Fibroblast of lung (primary cell): ENCODE data around the gene SLC22A23. TPM values are rescaled to one million over a fixed set of nuclear protein-coding genes. Genes with fewer than 3 reads are reported as not detected.

Source experiments
- DNase-seq, 2 donors: peaks; one replicate each; pipeline versions ENCODE4 v3.0.0 to v3.0.0-alpha.2; 2010; ENCODE audit warnings: low read depth in 2 of 2
- H2AFZ ChIP-seq: 2 replicates; pipeline ENCODE4 v1.5.1; 2012; ENCODE audit warnings: low read length, control low read depth, inconsistent platforms
- H3K27ac ChIP-seq: 2 replicates; pipeline ENCODE4 v1.5.1; 2011; ENCODE audit warnings: low read length, control low read depth; ENCODE audit not compliant: insufficient read depth
- H3K27me3 ChIP-seq: 2 replicates; pipeline ENCODE4 v1.5.1; 2011; ENCODE audit warnings: mild to moderate bottlenecking, low read length; ENCODE audit not compliant: control insufficient read depth, insufficient read depth
- H3K36me3 ChIP-seq: 2 replicates; pipeline ENCODE4 v1.5.1; 2011; ENCODE audit warnings: low read length; ENCODE audit not compliant: control insufficient read depth, insufficient read depth
- H3K4me1 ChIP-seq: 2 replicates; pipeline ENCODE4 v1.5.1; 2011; ENCODE audit warnings: low read length; ENCODE audit not compliant: control insufficient read depth, insufficient read depth; ENCODE audit errors: extremely low read depth
- H3K4me2 ChIP-seq: 2 replicates; pipeline ENCODE4 v1.5.1; 2011; ENCODE audit warnings: low read length, control low read depth; ENCODE audit not compliant: insufficient read depth; ENCODE audit errors: extremely low read depth
- H3K4me3 ChIP-seq, 4 experiments: fragments of 200-600 bp in 1 of 4; sonication (generic) in 1 of 4; replicated peaks in 1 of 4; 2 replicates each; pipeline ENCODE4 v1.5.1; 2011 to 2016; ENCODE audit warnings: low read length in 4 of 4, low read depth in 3 of 4, mild to moderate bottlenecking in 3 of 4, control low read depth in 2 of 4, inconsistent platforms in 1 of 4, mixed read lengths in 1 of 4; ENCODE audit not compliant: insufficient read depth in 1 of 4; ENCODE audit errors: control extremely low read depth in 1 of 4
- H3K79me2 ChIP-seq: 2 replicates; pipeline ENCODE4 v1.5.1; 2012; ENCODE audit warnings: mild to moderate bottlenecking, low read length, inconsistent platforms; ENCODE audit not compliant: control insufficient read depth, insufficient read depth
- H3K9ac ChIP-seq: 2 replicates; pipeline ENCODE4 v1.5.1; 2011; ENCODE audit warnings: mild to moderate bottlenecking, low read length, control low read depth; ENCODE audit not compliant: insufficient read depth
- H3K9me3 ChIP-seq: 2 replicates; pipeline ENCODE4 v1.5.1; 2012; ENCODE audit warnings: low read depth, low read length; ENCODE audit not compliant: control insufficient read depth, insufficient read depth
- H4K20me1 ChIP-seq: 2 replicates; pipeline ENCODE4 v1.5.1; 2011; ENCODE audit warnings: low read length; ENCODE audit not compliant: control insufficient read depth, insufficient read depth; ENCODE audit errors: extremely low read depth
- EZH2 ChIP-seq: IDR thresholded peaks from 2 replicates; pipeline ENCODE4 v1.5.1; 2012; ENCODE audit warnings: low read length, control low read depth, mild to moderate bottlenecking; ENCODE audit errors: missing control alignments
- polyA plus RNA-seq, 2 donors: library from polyadenylated mRNA; depleted of rRNA in 1 of 2; stranded (reverse) in 1 of 2; unstranded in 1 of 2; fragments of >200 nt; gene quantifications; 2 replicates each; pipeline ENCODE4 v1.2.1, GENCODE V29; 2011 to 2012; ENCODE audit warnings: missing spikeins in 1 of 2
- total RNA-seq: library from RNA; depleted of rRNA; stranded (reverse); fragments of >200 nt; gene quantifications from 2 replicates; pipeline ENCODE4 v1.2.1, GENCODE V29; 2014
- TF ChIP-seq, protein P1 (sequence below), 2 donors: IDR thresholded peaks in 1 of 2; conservative IDR thresholded peaks in 1 of 2; 1 replicate in 1 of 2; 2 replicates in 1 of 2; pipeline ENCODE4 v1.5.1; 2011 to 2012; ENCODE audit warnings: low read length in 2 of 2, control low read depth in 1 of 2, inconsistent platforms in 1 of 2, low read depth in 1 of 2, mild to moderate bottlenecking in 1 of 2

The SLC22A23 gene
- total and polyA plus RNA-seq, 2 donors (not counting 1 experiment from before 2014, with no cell fraction given) = 0.37 to 3.0 TPM

DNA sequence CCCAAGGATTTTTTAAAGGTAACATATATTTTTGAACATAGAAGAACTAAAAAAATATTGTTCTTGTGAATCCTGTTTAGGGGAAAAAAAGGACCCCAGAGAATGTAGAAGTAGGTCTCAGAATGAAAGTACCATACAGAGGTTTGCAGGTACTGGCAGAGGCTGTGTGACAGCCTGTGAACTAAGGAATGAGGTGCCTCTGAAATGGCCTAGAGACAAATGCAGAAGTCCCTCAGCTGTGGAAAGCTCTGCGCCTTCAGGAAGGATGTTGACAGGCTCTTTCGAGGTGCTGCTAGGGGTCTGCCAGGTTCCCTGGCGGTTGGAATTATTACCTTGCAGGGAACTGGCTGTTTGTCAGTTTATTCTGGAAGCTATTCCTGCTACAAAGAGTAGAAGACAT, 220.8 kb downstream of the SLC22A23 start:
- Histone ChIP-seq H4K20me1 (no peaks in the 10 kb centered on the region), H3K27me3 (peaks cover 44% of the 10 kb centered on the region)
- TF ChIP-seq, protein P1, sequence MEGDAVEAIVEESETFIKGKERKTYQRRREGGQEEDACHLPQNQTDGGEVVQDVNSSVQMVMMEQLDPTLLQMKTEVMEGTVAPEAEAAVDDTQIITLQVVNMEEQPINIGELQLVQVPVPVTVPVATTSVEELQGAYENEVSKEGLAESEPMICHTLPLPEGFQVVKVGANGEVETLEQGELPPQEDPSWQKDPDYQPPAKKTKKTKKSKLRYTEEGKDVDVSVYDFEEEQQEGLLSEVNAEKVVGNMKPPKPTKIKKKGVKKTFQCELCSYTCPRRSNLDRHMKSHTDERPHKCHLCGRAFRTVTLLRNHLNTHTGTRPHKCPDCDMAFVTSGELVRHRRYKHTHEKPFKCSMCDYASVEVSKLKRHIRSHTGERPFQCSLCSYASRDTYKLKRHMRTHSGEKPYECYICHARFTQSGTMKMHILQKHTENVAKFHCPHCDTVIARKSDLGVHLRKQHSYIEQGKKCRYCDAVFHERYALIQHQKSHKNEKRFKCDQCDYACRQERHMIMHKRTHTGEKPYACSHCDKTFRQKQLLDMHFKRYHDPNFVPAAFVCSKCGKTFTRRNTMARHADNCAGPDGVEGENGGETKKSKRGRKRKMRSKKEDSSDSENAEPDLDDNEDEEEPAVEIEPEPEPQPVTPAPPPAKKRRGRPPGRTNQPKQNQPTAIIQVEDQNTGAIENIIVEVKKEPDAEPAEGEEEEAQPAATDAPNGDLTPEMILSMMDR (conservative IDR thresholded peaks at IDR 0.05 in 1 of 2, IDR thresholded peaks at IDR 0.05 in 1 of 2; ENCODE audit: low read depth in 1 of 2, low read length in 2 of 2) = no peak
- TF ChIP-seq EZH2 = no peak

DNA sequence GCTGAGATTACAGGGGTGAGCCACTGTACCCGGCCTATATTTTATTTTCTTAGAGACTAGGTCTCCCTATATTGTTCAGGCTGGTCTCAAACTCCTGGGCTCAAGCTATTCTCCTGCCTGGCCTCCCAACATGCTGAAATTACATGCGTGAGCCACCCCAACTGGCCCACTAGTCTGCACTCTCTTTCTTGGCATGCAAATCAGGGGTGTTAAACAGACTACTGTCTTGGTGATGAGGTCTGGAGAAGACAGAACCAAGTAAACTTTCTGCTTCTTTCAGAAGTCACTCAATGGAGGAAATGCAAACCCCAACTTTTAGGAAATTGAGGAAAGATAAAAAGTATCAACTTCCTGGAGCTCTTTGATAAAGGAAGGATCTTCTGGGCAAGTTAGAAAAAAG, 221.4 kb downstream of the SLC22A23 start:
- Histone ChIP-seq H3K36me3 (no peaks in the 10 kb centered on the region), H2AFZ (no peak overlapping the region), H3K27me3 (peaks cover 49% of the 10 kb centered on the region), H3K9me3 (no peaks in the 10 kb centered on the region), H3K27ac (no peak overlapping the region), H3K9ac (no peak overlapping the region), H3K4me3 (no peak overlapping the region), H4K20me1 (no peaks in the 10 kb centered on the region), H3K4me1 (peaks cover 5% of the 10 kb centered on the region), H3K4me2 (no peak overlapping the region), H3K79me2 (no peaks in the 10 kb centered on the region)
- TF ChIP-seq EZH2 = no peak
- TF ChIP-seq, protein P1 (conservative IDR thresholded peaks at IDR 0.05 in 1 of 2, IDR thresholded peaks at IDR 0.05 in 1 of 2; ENCODE audit: low read depth in 1 of 2, low read length in 2 of 2) = no peak
- no peak for DNase-seq

More for the DNA sequence above, 220.8 kb downstream of the SLC22A23 start:
- no peak for DNase-seq
- Histone ChIP-seq H3K36me3 (no peaks in the 10 kb centered on the region), H2AFZ (no peak overlapping the region), H3K79me2 (no peaks in the 10 kb centered on the region), H3K4me1 (peaks cover 2% of the 10 kb centered on the region), H3K4me3 (no peak overlapping the region), H3K9me3 (no peaks in the 10 kb centered on the region), H3K9ac (no peak overlapping the region), H3K27ac (no peak overlapping the region), H3K4me2 (no peak overlapping the region)

DNA sequence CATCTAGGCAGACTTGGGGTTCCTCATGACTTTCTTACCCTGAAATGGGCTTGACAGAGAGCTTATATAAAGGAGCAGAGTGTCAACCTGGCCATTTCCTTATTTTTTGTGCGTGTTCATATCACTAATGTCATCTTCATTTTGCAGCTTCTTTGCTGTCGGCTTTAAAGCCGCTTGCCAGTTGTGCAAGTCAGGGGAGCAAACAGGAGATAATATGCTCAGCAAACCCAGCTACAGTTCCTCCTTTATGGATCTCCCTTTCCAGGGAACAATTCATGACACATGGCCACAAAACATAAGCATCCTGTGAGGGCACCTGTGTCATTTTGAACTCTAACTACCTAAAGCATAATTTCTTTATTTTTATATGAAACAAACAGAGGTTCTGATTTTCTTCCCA, 222.9 kb downstream of the SLC22A23 start:
- TF ChIP-seq EZH2 = no peak
- TF ChIP-seq, protein P1 (conservative IDR thresholded peaks at IDR 0.05 in 1 of 2, IDR thresholded peaks at IDR 0.05 in 1 of 2; ENCODE audit: low read depth in 1 of 2, low read length in 2 of 2) = no peak
- no peaks in the 10 kb centered on the region for H3K79me2 ChIP-seq

More for the DNA sequence above, 222.9 kb downstream of the SLC22A23 start:
- no peaks in the 10 kb centered on the region for H3K9me3 ChIP-seq
- H3K4me1 ChIP-seq = peaks cover 5% of the 10 kb centered on the region
- no peak overlapping the region for H3K27ac ChIP-seq
- no peaks in the 10 kb centered on the region for H4K20me1 ChIP-seq
- H3K4me2 ChIP-seq = no peak overlapping the region
- no peak overlapping the region for H3K9ac ChIP-seq
- H3K4me3 ChIP-seq = no peak overlapping the region
- no peak overlapping the region for H2AFZ ChIP-seq
- no peak for DNase-seq
- H3K27me3 ChIP-seq = peaks cover 60% of the 10 kb centered on the region
- H3K36me3 ChIP-seq = no peaks in the 10 kb centered on the region
